Measurements from ENCODE around the gene GATA6. TPM values are rescaled to one million over a fixed set of nuclear protein-coding genes. Genes with fewer than 3 reads are reported as not detected.

Gene GATA6
- total and polyA plus RNA-seq, 2 experiments from 2014 or later, result 6.6 to 19.0 TPM

- 69 to 71% methylated on average over 7 of the region's 7 CpGs for WGBS, 2 experiments (ENCODE audit: low coverage in 1 of 2, low lambda C conversion rate in 2 of 2, missing lambda C conversion rate in 2 of 2)
- DNase-seq, result no peak
- no peak overlapping the region for H3K4me2 ChIP-seq (ENCODE audit: unreplicated experiment)
These were observed 60.2 kb downstream of the GATA6 start for GRCh38 chr18:22229456-22230124.

GRCh38 chr18:22230471-22230945, 61.1 kb downstream of the GATA6 start:
- no peak overlapping the region for H3K27ac ChIP-seq
- in situ Hi-C loops (cut with MboI), result no loop called here
- WGBS, 2 experiments (ENCODE audit: low coverage in 1 of 2, low lambda C conversion rate in 2 of 2, missing lambda C conversion rate in 2 of 2), result 50 to 51% methylated on average over 12 of the region's 12 CpGs

More at GRCh38 chr18:22229456-22230124, 60.2 kb downstream of the GATA6 start:
- TF ChIP-seq EZH2 (IDR thresholded peaks at IDR 0.05; ENCODE audit: insufficient read depth, poor library complexity, severe bottlenecking), result no peak
- TF ChIP-seq EZH2phosphoT487 (IDR thresholded peaks at IDR 0.05; ENCODE audit: insufficient read depth, low read depth), result no peak
- H3K27me3 ChIP-seq (replicated peaks; ENCODE audit: insufficient read depth), result no peaks in the 10 kb centered on the region; the same call in 1 of the 2 replicates
- H3K9ac ChIP-seq, result no peak overlapping the region
- in situ Hi-C loops (cut with MboI), result loop anchor here (10.0 kb wide), 1 partner anchor 55 kb away; no protein-coding TSS in a partner anchor
- H3K36me3 ChIP-seq (ENCODE audit: low read depth), result no peaks in the 10 kb centered on the region
- H3K9me2 ChIP-seq (ENCODE audit: insufficient read depth), result no peaks in the 10 kb centered on the region
- H3K27ac ChIP-seq, result no peak overlapping the region
- H2AFZ ChIP-seq, result no peak overlapping the region
- no peaks in the 10 kb centered on the region for H3K79me2 ChIP-seq (ENCODE audit: insufficient read depth)
- peaks cover 11% of the 10 kb centered on the region; the same call in 1 of the 2 replicates for H3K4me1 ChIP-seq (ENCODE audit: insufficient read depth)
- H3K9me3 ChIP-seq (ENCODE audit: low read depth), result no peaks in the 10 kb centered on the region
- no peaks in the 10 kb centered on the region for H4K20me1 ChIP-seq (ENCODE audit: insufficient read depth)
- H3K4me3 ChIP-seq, result no peak overlapping the region
- 0 out of 2 replicates have a peak, but pooled peaks cover 6% of the 10 kb centered on the region for H3F3A ChIP-seq (ENCODE audit: insufficient read depth)

GRCh38 chr18:22233266-22233665, 63.9 kb downstream of the GATA6 start:
- Histone ChIP-seq H3K9me3 (ENCODE audit: low read depth) (no peaks in the 10 kb centered on the region), H3K27me3 (replicated peaks; ENCODE audit: insufficient read depth) (peaks cover 21% of the 10 kb centered on the region), H3K27ac (no peak overlapping the region), H3K4me1 (ENCODE audit: insufficient read depth) (peaks cover 11% of the 10 kb centered on the region; the same call in 1 of the 2 replicates), H4K20me1 (ENCODE audit: insufficient read depth) (no peaks in the 10 kb centered on the region), H3F3A (ENCODE audit: insufficient read depth) (0 out of 2 replicates have a peak, but pooled peaks cover 6% of the 10 kb centered on the region), H3K79me2 (ENCODE audit: insufficient read depth) (no peaks in the 10 kb centered on the region), H3K9me2 (ENCODE audit: insufficient read depth) (no peaks in the 10 kb centered on the region), H3K4me2 (ENCODE audit: unreplicated experiment) (no peak overlapping the region), H3K36me3 (ENCODE audit: low read depth) (no peaks in the 10 kb centered on the region), H2AFZ (no peak overlapping the region), H3K9ac (no peak overlapping the region), H3K4me3 (no peak overlapping the region)
- 61 to 67% methylated on average over 8 of the region's 8 CpGs for WGBS, 2 experiments (ENCODE audit: low coverage in 1 of 2, low lambda C conversion rate in 2 of 2, missing lambda C conversion rate in 2 of 2)
- in situ Hi-C loops (cut with MboI), result no loop called here
- DNase-seq, result no peak
- no peak for TF ChIP-seq EZH2 (IDR thresholded peaks at IDR 0.05; ENCODE audit: insufficient read depth, poor library complexity, severe bottlenecking)
- no peak for TF ChIP-seq EZH2phosphoT487 (IDR thresholded peaks at IDR 0.05; ENCODE audit: insufficient read depth, low read depth)

More at GRCh38 chr18:22230471-22230945, 61.1 kb downstream of the GATA6 start:
- H3K36me3 ChIP-seq (ENCODE audit: low read depth), result no peaks in the 10 kb centered on the region
- no peak overlapping the region for H2AFZ ChIP-seq
- peaks cover 11% of the 10 kb centered on the region; the same call in 1 of the 2 replicates for H3K4me1 ChIP-seq (ENCODE audit: insufficient read depth)
- H3K27me3 ChIP-seq (replicated peaks; ENCODE audit: insufficient read depth), result peaks cover 5% of the 10 kb centered on the region; the same call in 1 of the 2 replicates
- TF ChIP-seq EZH2phosphoT487 (IDR thresholded peaks at IDR 0.05; ENCODE audit: insufficient read depth, low read depth) (no peak), EZH2 (IDR thresholded peaks at IDR 0.05; ENCODE audit: insufficient read depth, poor library complexity, severe bottlenecking) (no peak)
- no peak overlapping the region for H3K4me2 ChIP-seq (ENCODE audit: unreplicated experiment)
- 0 out of 2 replicates have a peak, but pooled peaks cover 6% of the 10 kb centered on the region for H3F3A ChIP-seq (ENCODE audit: insufficient read depth)
- H3K9me3 ChIP-seq (ENCODE audit: low read depth), result no peaks in the 10 kb centered on the region
- no peaks in the 10 kb centered on the region for H3K79me2 ChIP-seq (ENCODE audit: insufficient read depth)
- no peak overlapping the region for H3K9ac ChIP-seq
- H4K20me1 ChIP-seq (ENCODE audit: insufficient read depth), result no peaks in the 10 kb centered on the region
- peak; percentile 88 for DNase-seq
- no peaks in the 10 kb centered on the region for H3K9me2 ChIP-seq (ENCODE audit: insufficient read depth)
- H3K4me3 ChIP-seq, result no peak overlapping the region

- no peaks in the 10 kb centered on the region for H4K20me1 ChIP-seq (ENCODE audit: insufficient read depth)
- no peaks in the 10 kb centered on the region for H3K4me1 ChIP-seq (ENCODE audit: insufficient read depth)
- no peaks in the 10 kb centered on the region for H3F3A ChIP-seq (ENCODE audit: insufficient read depth)
- H3K36me3 ChIP-seq (ENCODE audit: low read depth), result no peaks in the 10 kb centered on the region
- no peak overlapping the region for H3K4me3 ChIP-seq
- H3K79me2 ChIP-seq (ENCODE audit: insufficient read depth), result no peaks in the 10 kb centered on the region
- no peak for DNase-seq
- no peak overlapping the region for H2AFZ ChIP-seq
- H3K9me3 ChIP-seq (ENCODE audit: low read depth), result no peaks in the 10 kb centered on the region
- in situ Hi-C loops (cut with MboI), result no loop called here
- WGBS, 2 experiments (ENCODE audit: low coverage in 1 of 2, low lambda C conversion rate in 2 of 2, missing lambda C conversion rate in 2 of 2), result 64 to 70% methylated on average over 6 of the region's 6 CpGs
- no peak for TF ChIP-seq EZH2 (IDR thresholded peaks at IDR 0.05; ENCODE audit: insufficient read depth, poor library complexity, severe bottlenecking)
- TF ChIP-seq EZH2phosphoT487 (IDR thresholded peaks at IDR 0.05; ENCODE audit: insufficient read depth, low read depth), result no peak
- no peak overlapping the region for H3K4me2 ChIP-seq (ENCODE audit: unreplicated experiment)
- H3K9ac ChIP-seq, result no peak overlapping the region
- H3K27me3 ChIP-seq (replicated peaks; ENCODE audit: insufficient read depth), result peaks cover 49% of the 10 kb centered on the region
- H3K27ac ChIP-seq, result no peak overlapping the region
- no peaks in the 10 kb centered on the region for H3K9me2 ChIP-seq (ENCODE audit: insufficient read depth)
These were observed 68.6 kb downstream of the GATA6 start for GRCh38 chr18:22238036-22238435.

Data from GM23248 (cell line).